Keratinocyte (primary cell): Measurements from ENCODE around the gene ACP6.

Experiments
- CTCF ChIP-seq, 3 experiments: IDR thresholded peaks in 1 of 3; conservative IDR thresholded peaks in 1 of 3; optimal IDR thresholded peaks in 1 of 3; 2 replicates in 2 of 3; 3 replicates in 1 of 3; pipeline versions ENCODE3 to v1.5.1; 2011; ENCODE audit warnings: low read length in 3 of 3, mild to moderate bottlenecking in 3 of 3, moderate library complexity in 2 of 3, control low read depth in 1 of 3, inconsistent platforms in 1 of 3; ENCODE audit not compliant: insufficient read depth in 2 of 3; ENCODE audit errors: extremely low read depth in 1 of 3
- EZH2 ChIP-seq: IDR thresholded peaks from one replicate; pipeline ENCODE4 v1.6.1; 2012; ENCODE audit warnings: inconsistent platforms, mild to moderate bottlenecking, low read length, moderate library complexity

- TF ChIP-seq CTCF (optimal IDR thresholded peaks at IDR 0.05 in 1 of 3, IDR thresholded peaks at IDR 0.05 in 1 of 3, conservative IDR thresholded peaks at IDR 0.05 in 1 of 3; ENCODE audit: extremely low read depth in 1 of 3, insufficient read depth in 2 of 3, low read length in 3 of 3): no peak
- no peak for TF ChIP-seq EZH2
These were observed 36.6 kb downstream of the ACP6 start for GRCh38 chr1:147633759-147634158.
